SK-N-SH (cell line): Measurements from ENCODE around the gene KRTAP10-2. TPM values are rescaled to one million over a fixed set of nuclear protein-coding genes. Genes with fewer than 3 reads are reported as not detected.

ENCODE experiments used
- CTCF ChIA-PET: fragments of 300-600, 350-600 bp; formaldehyde crosslinking; extraction: SDS; loops from one replicate; lab custom pipeline; 2021; lab: Yijun Ruan, JAX
- POLR2A ChIA-PET: fragments of 350-600 bp; sonication (Branson Sonifier 250); formaldehyde crosslinking; extraction: SDS; loops from one replicate; lab custom pipeline; 2020; ENCODE audit warnings: antibody characterized with exemption, inconsistent platforms; lab: Yijun Ruan, JAX
- DNase-seq: peaks from one replicate; pipeline ENCODE4 v3.0.0; 2012
- H2AFZ ChIP-seq: fragments of 200-600 bp; sonication (generic); 2 replicates; pipeline ENCODE4 v1.8.1; 2016; ENCODE audit warnings: antibody characterized with exemption, mild to moderate bottlenecking, low read depth
- H3F3A ChIP-seq: fragments of 200-600 bp; sonication (generic); replicated peaks from 2 replicates; pipeline ENCODE3; 2016; ENCODE audit warnings: antibody characterized with exemption, mild to moderate bottlenecking; ENCODE audit not compliant: insufficient read depth
- H3K27ac ChIP-seq, 2 experiments: fragments of 200-500 bp in 1 of 2; fragments of 200-600 bp in 1 of 2; sonication (Bioruptor generic) in 1 of 2; sonication (generic), shearing (Covaris generic) in 1 of 2; 2 replicates each; pipeline versions ENCODE4 v1.5.1 to v1.6.1; 2014 to 2016; ENCODE audit warnings: low read depth in 2 of 2, inconsistent platforms in 1 of 2, low read length in 1 of 2, mild to moderate bottlenecking in 1 of 2, mixed read lengths in 1 of 2
- H3K27me3 ChIP-seq: fragments of 200-600 bp; sonication (generic), shearing (Covaris generic); 2 replicates; pipeline ENCODE4 v1.6.1; 2016; ENCODE audit warnings: mixed run types; ENCODE audit not compliant: insufficient read depth
- H3K36me3 ChIP-seq, 2 experiments: fragments of 200-500 bp in 1 of 2; fragments of 200-600 bp in 1 of 2; sonication (Bioruptor generic) in 1 of 2; sonication (generic) in 1 of 2; replicated peaks in 1 of 2; 2 replicates each; pipeline versions ENCODE3 to v1.5.1; 2014 to 2016; ENCODE audit warnings: low read length in 1 of 2, mild to moderate bottlenecking in 1 of 2; ENCODE audit not compliant: insufficient read depth in 2 of 2, control insufficient read depth in 1 of 2
- H3K4me1 ChIP-seq, 2 experiments: fragments of 200-500 bp in 1 of 2; fragments of 200-600 bp in 1 of 2; sonication (Bioruptor generic) in 1 of 2; sonication (generic), shearing (Covaris generic) in 1 of 2; 2 replicates each; pipeline versions ENCODE4 v1.5.1 to v1.6.1; 2014 to 2016; ENCODE audit warnings: low read depth in 1 of 2, low read length in 1 of 2, mixed run types in 1 of 2; ENCODE audit not compliant: insufficient read depth in 2 of 2, control insufficient read depth in 1 of 2
- H3K4me2 ChIP-seq: fragments of 200-600 bp; sonication (generic), shearing (Covaris generic); 2 replicates; pipeline ENCODE4 v1.6.1; 2017; ENCODE audit warnings: mixed run types
- H3K4me3 ChIP-seq, 2 experiments: fragments of 200-500 bp in 1 of 2; fragments of 200-600 bp in 1 of 2; sonication (Bioruptor generic) in 1 of 2; sonication (generic), shearing (Covaris generic) in 1 of 2; 2 replicates each; pipeline versions ENCODE4 v1.5.1 to v1.8.1; 2014 to 2016; ENCODE audit warnings: low read depth in 2 of 2, inconsistent platforms in 1 of 2, low read length in 1 of 2, mild to moderate bottlenecking in 1 of 2, mixed read lengths in 1 of 2, moderate library complexity in 1 of 2
- H3K79me2 ChIP-seq: fragments of 200-600 bp; sonication (generic); 2 replicates; pipeline ENCODE4 v1.8.1; 2017; ENCODE audit warnings: mild to moderate bottlenecking; ENCODE audit not compliant: insufficient read depth
- H3K9ac ChIP-seq: fragments of 200-600 bp; sonication (generic); 2 replicates; pipeline ENCODE4 v1.6.1; 2017; ENCODE audit warnings: mixed run types
- H3K9me2 ChIP-seq: fragments of 200-600 bp; sonication (generic); 2 replicates; pipeline ENCODE4 v1.6.1; 2017; ENCODE audit warnings: mixed run types
- H3K9me3 ChIP-seq: fragments of 200-600 bp; sonication (generic); 2 replicates; pipeline ENCODE4 v1.6.1; 2017; ENCODE audit warnings: mixed run types, mild to moderate bottlenecking, moderate library complexity
- H4K20me1 ChIP-seq: fragments of 200-600 bp; sonication (generic); 2 replicates; pipeline ENCODE4 v1.6.1; 2017; ENCODE audit warnings: mild to moderate bottlenecking, mixed run types; ENCODE audit not compliant: insufficient read depth
- CHD2 ChIP-seq: fragments of 150-350 bp; IDR thresholded peaks from 2 replicates; pipeline ENCODE4 v1.6.1; 2018; ENCODE audit warnings: low read length; ENCODE audit not compliant: partially characterized antibody
- ELF1 ChIP-seq: IDR thresholded peaks from 2 replicates; pipeline ENCODE4 v1.4.0; 2012
- EZH2phosphoT487 ChIP-seq: fragments of 200-600 bp; sonication (generic); IDR thresholded peaks from 2 replicates; pipeline ENCODE4 v1.6.1; 2017; ENCODE audit warnings: low read depth, mixed run types, mild to moderate bottlenecking, antibody characterized with exemption, moderate library complexity, borderline replicate concordance
- FOXJ3 ChIP-seq: sonication (generic); formaldehyde crosslinking; IDR thresholded peaks from 2 replicates; pipeline ENCODE4 v1.5.1; 2020; ENCODE audit warnings: mild to moderate bottlenecking, missing genetic modification reagents
- FOXM1 ChIP-seq: IDR thresholded peaks from 2 replicates; pipeline ENCODE4 v1.4.0; 2012; ENCODE audit warnings: low read depth, mild to moderate bottlenecking
- GABPA ChIP-seq: IDR thresholded peaks from 2 replicates; pipeline ENCODE4 v1.4.0; 2012; ENCODE audit warnings: low read depth, mild to moderate bottlenecking
- IRF3 ChIP-seq: fragments of 150-350 bp; IDR thresholded peaks from 2 replicates; pipeline ENCODE4 v1.6.1; 2016; ENCODE audit warnings: mild to moderate bottlenecking, low read depth, low read length
- MEF2A ChIP-seq: IDR thresholded peaks from 2 replicates; pipeline ENCODE4 v1.4.0; 2012; ENCODE audit warnings: low read depth, borderline replicate concordance
- REST ChIP-seq: IDR thresholded peaks from 2 replicates; pipeline ENCODE4 v1.6.1; 2012; ENCODE audit warnings: mild to moderate bottlenecking, low read depth, low read length, moderate library complexity
- RXRA ChIP-seq: IDR thresholded peaks from 2 replicates; pipeline ENCODE4 v1.4.0; 2012; ENCODE audit warnings: low read depth, mild to moderate bottlenecking, borderline replicate concordance
- SIN3A ChIP-seq: IDR thresholded peaks from 2 replicates; pipeline ENCODE4 v1.6.1; 2012; ENCODE audit warnings: low read depth, mild to moderate bottlenecking, low read length, moderate library complexity, borderline replicate concordance
- USF1 ChIP-seq: IDR thresholded peaks from 2 replicates; pipeline ENCODE4 v1.4.0; 2012; ENCODE audit warnings: low read depth, borderline replicate concordance
- YY1 ChIP-seq: IDR thresholded peaks from 2 replicates; pipeline ENCODE4 v1.4.0; 2012; ENCODE audit warnings: low read depth, mild to moderate bottlenecking
- ZBTB33 ChIP-seq: IDR thresholded peaks from 2 replicates; pipeline ENCODE4 v1.4.0; 2012; ENCODE audit warnings: low read depth, borderline replicate concordance
- WGBS: methylation state at CpG from one replicate; pipeline ENCODE4 v1.1.6; 2017; ENCODE audit warnings: low lambda C conversion rate; 5-methylcytosine and 5-hydroxymethylcytosine counted together
- polyA plus RNA-seq, 3 experiments: library from polyadenylated mRNA; depleted of rRNA; stranded (reverse); fragments of >200 nt; gene quantifications; 2 replicates each; pipeline ENCODE4 v1.2.3, GENCODE V29; 2012

KRTAP10-2 gene
- polyA plus RNA-seq, 1 of the 3 experiments (the other 2 are of a cell fraction): not detected

- POLR2A ChIA-PET: no interaction called here
- TF ChIP-seq SIN3A (no peak), USF1 (no peak), ZBTB33 (no peak), EZH2phosphoT487 (no peak), ELF1 (no peak), MEF2A (no peak), CHD2 (no peak), GABPA (no peak), IRF3 (no peak), FOXM1 (no peak), YY1 (no peak), FOXJ3 (CRISPR knock-in tag) (no peak), RXRA (no peak), REST (no peak)
Observed at GRCh38 chr21:44557491-44558328, 6.4 kb upstream of the KRTAP10-2 start.

More at GRCh38 chr21:44557491-44558328, 6.4 kb upstream of the KRTAP10-2 start:
- WGBS: 17% methylated on average over 22 of the region's 30 CpGs
- Histone ChIP-seq H2AFZ (no peak overlapping the region), H3K36me3 (no peaks in the 10 kb centered on the region), H4K20me1 (no peaks in the 10 kb centered on the region), H3K27ac (no peak overlapping the region), H3K9me2 (no peaks in the 10 kb centered on the region), H3K9me3 (no peaks in the 10 kb centered on the region), H3K4me1 (no peaks in the 10 kb centered on the region), H3K4me3 (no peak overlapping the region), H3K79me2 (no peaks in the 10 kb centered on the region), H3K4me2 (no peak overlapping the region), H3K9ac (no peak overlapping the region), H3K27me3 (peaks cover 53% of the 10 kb centered on the region), H3F3A (no peaks in the 10 kb centered on the region)
- DNase-seq: no peak
- CTCF ChIA-PET: no interaction called here
